GM12874 (cell line): Measurements from ENCODE around the gene SYT12.

Experiments
- TF ChIP-seq, protein P1 (sequence below): IDR thresholded peaks from 2 replicates; pipeline ENCODE4 v1.5.1; 2011; ENCODE audit warnings: low read depth, mild to moderate bottlenecking, control low read depth, low read length, moderate library complexity; ENCODE audit not compliant: insufficient read depth

Gene SYT12

DNA sequence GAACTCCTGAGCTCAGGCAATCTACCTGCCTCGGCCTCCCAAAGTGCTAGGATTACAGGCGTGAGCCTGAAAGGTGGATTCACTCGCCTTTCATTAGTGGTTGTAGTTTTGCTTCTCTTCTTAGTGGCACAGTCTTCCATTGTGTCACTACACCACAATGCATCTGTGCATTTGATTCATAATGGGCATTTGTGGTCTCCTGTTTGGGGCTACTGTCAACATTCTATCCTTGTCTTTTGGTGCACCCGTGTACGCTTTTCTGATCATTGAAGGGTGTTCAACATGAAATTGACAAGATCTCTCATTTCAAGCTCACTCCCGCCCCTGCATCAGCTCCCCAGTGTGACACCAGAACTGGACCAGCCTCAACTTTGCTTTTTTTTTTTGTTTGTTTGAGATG, 2.0 kb upstream of the SYT12 start:
- TF ChIP-seq, protein P1, sequence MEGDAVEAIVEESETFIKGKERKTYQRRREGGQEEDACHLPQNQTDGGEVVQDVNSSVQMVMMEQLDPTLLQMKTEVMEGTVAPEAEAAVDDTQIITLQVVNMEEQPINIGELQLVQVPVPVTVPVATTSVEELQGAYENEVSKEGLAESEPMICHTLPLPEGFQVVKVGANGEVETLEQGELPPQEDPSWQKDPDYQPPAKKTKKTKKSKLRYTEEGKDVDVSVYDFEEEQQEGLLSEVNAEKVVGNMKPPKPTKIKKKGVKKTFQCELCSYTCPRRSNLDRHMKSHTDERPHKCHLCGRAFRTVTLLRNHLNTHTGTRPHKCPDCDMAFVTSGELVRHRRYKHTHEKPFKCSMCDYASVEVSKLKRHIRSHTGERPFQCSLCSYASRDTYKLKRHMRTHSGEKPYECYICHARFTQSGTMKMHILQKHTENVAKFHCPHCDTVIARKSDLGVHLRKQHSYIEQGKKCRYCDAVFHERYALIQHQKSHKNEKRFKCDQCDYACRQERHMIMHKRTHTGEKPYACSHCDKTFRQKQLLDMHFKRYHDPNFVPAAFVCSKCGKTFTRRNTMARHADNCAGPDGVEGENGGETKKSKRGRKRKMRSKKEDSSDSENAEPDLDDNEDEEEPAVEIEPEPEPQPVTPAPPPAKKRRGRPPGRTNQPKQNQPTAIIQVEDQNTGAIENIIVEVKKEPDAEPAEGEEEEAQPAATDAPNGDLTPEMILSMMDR, result no peak

DNA sequence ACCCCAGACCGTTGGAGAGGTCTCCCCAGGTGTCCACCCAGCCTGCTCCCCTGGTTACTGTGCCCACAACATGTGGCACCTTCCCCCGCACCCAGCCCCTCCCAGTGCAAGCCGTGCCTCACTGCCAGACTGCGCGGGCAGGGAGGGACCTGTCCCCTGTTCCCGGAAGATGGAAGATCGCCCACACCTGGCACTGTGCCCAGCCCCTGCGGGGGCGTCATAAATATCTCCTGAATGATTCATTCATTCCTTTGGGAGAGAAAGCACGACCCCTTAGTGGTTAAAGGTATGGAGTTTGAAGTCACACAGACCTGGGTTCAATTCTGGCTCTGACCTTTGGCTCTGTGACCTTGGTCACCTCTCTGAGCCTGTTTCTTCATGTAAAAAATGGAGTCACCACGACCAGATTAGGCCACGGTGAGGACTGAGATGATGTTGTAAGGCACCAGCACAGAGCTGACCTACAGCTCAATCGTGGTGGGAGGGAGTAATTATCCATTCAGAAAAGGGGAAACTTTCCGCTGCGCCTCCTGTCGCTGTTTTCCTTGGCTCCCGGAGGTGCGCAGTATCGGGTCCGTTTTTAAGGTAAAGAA, 497 bp upstream of the SYT12 start:
- TF ChIP-seq, protein P1, result no peak

DNA sequence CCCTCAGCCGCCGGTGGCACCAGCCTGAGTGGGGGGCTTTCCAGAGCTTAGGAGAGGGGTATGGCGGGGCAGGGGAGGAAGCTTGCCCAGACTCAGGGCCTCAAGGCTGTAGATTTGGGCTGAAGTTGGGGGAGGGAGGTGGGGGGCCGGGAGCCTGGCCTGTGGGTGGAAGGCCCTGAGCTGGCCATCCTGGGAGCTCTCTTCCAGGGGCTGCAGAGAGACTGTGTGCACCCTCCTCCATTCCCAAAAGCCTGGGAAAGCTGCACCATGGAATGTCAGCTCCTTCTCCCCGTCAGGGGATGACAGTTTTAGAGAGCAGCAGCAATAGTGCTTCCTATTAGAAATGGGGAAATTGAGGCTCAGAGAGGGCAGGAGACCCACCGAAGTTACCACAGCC, 1.0 kb downstream of the SYT12 start:
- TF ChIP-seq, protein P1, result no peak

DNA sequence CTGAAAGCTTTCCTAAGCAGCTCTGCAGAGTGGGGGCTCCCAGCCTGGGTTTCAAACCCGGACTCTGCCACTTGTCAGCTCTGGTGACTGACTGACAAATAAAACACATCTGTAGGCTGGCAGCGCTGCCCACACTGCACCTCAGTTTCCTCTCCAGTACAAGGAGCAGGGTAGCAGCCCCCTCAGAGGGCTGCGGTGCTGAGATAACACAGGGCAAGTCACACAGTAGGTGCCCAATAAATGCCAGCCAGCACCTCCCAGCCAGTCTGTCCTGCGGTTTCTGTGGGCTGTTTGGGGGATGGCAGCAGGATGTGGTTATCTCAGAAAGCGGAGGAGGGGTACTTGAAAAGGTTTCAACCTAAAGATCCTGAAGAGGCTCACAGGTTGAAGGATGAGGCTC, 1.5 kb downstream of the SYT12 start:
- TF ChIP-seq, protein P1, result no peak

DNA sequence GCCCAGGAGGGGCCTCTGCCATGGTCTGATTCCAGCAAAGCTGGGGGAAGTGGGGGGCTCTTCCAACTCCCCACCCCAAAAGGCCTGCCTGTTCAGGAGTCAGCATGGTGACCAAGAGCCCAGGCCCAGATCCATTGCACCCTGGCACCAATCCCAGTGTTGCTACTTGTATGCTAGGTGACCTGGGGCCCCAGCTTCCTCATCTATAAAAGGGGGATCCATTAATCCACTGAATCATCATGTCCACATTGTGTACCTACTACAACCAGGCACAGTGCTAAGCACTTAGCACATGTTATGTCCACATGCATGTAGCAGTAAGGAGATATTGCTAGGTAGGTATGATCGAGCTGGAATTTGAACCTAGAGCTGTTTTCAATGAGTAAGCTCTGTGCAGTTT, 2.0 kb downstream of the SYT12 start:
- TF ChIP-seq, protein P1, result no peak

DNA sequence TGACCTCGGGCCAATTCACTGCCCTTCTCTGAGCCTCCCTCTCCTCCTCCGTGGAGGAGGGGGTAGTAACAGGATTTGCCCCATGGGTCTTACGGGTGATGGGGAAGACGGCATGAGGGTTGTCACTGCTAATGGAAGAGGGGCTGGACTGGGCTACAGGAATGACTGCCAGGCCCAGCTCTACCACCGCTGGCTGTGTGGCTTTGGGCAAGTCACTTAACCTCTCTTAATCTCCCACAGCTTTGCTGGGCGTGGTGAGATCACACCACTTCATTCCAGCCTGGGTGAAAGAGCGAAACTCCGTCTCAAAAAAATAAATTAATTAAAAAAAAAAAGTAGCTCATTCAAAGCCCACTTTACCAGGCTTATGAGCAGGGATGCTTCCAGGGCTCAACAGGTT, 2.8 kb downstream of the SYT12 start:
- TF ChIP-seq, protein P1, result no peak

DNA sequence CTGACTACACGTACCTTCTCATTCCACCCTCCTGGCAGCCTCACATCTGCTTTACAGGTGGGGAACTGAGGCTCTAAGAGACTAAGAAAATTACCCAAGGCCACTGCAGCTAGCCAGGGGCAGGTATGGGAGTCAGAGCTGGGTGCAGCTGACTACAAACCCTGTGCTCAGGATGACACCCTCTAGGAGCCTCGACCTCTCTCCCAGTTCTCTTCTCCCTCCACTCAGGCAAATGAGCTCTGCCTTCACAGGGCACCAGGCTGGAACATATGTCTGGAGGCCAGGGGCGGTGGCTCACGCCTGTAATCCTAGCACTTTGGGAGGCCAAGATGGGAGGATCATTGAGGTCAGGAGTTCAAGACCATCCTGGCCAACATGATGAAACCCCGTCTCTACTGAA, 4.0 kb downstream of the SYT12 start:
- TF ChIP-seq, protein P1, result no peak
